H1 (cell line): ENCODE results near the gene TUBA4B. TPM values are rescaled to one million over a fixed set of nuclear protein-coding genes. Genes with fewer than 3 reads are reported as not detected.

Source experiments
- CTCF ChIA-PET: fragments of 300-600 bp; sonication (Branson Sonifier 250); formaldehyde crosslinking; loops from one replicate; lab custom pipeline; 2021; ENCODE audit not compliant: partially characterized antibody; lab: Charles Lee
- POLR2A ChIA-PET: fragments of 300-600 bp; sonication (Branson Sonifier 250); formaldehyde crosslinking; loops from one replicate; lab custom pipeline; 2021; ENCODE audit warnings: inconsistent platforms; ENCODE audit not compliant: partially characterized antibody; lab: Charles Lee
- DNase-seq, 2 experiments: peaks; one replicate each; pipeline versions ENCODE4 v3.0.0 to v3.0.0-alpha.2; 2010 to 2022; ENCODE audit warnings: low spot score in 2 of 2, low read depth in 1 of 2, mixed read lengths in 1 of 2
- FAIRE-seq: peaks from 2 replicates; lab custom pipeline; 2011; peaks lifted over from hg19 to GRCh38; lab: Jason Lieb, UNC
- H2AFZ ChIP-seq: 2 replicates; pipeline ENCODE4 v1.8.1; 2012; ENCODE audit warnings: low read length, inconsistent platforms
- H2AK5ac ChIP-seq: 2 replicates; pipeline ENCODE4 v1.6.1; 2013; ENCODE audit warnings: low read depth, low read length
- H2BK120ac ChIP-seq: replicated peaks from 2 replicates; pipeline ENCODE3; 2013; ENCODE audit warnings: low read depth, low read length, inconsistent platforms
- H2BK12ac ChIP-seq: 2 replicates; pipeline ENCODE4 v1.6.1; 2013; ENCODE audit warnings: low read depth, low read length
- H2BK15ac ChIP-seq: 2 replicates; pipeline ENCODE4 v1.6.1; 2013; ENCODE audit warnings: low read length
- H2BK20ac ChIP-seq: 2 replicates; pipeline ENCODE4 v1.6.1; 2013; ENCODE audit warnings: low read length
- H2BK5ac ChIP-seq: 2 replicates; pipeline ENCODE4 v1.6.1; 2013; ENCODE audit warnings: low read depth, low read length
- H3K14ac ChIP-seq: 2 replicates; pipeline ENCODE4 v1.6.1; 2013; ENCODE audit warnings: inconsistent platforms; ENCODE audit not compliant: insufficient read length
- H3K18ac ChIP-seq: 2 replicates; pipeline ENCODE4 v1.6.1; 2013; ENCODE audit warnings: low read length; ENCODE audit errors: extremely low read depth
- H3K23ac ChIP-seq: 2 replicates; pipeline ENCODE4 v1.6.1; 2013; ENCODE audit warnings: inconsistent platforms; ENCODE audit not compliant: insufficient read length
- H3K23me2 ChIP-seq: 2 replicates; pipeline ENCODE4 v1.6.1; 2013; ENCODE audit warnings: low read depth, low read length
- H3K27ac ChIP-seq: 2 replicates; pipeline ENCODE4 v1.6.1; 2011; ENCODE audit warnings: low read depth, low read length, inconsistent platforms
- H3K27me3 ChIP-seq, 4 experiments: replicated peaks in 1 of 4; 1 replicate in 1 of 4; 2 replicates in 3 of 4; pipeline versions ENCODE4 v1.6.1 to v1.8.1; 2011 to 2013; ENCODE audit warnings: low read length in 3 of 4, mild to moderate bottlenecking in 3 of 4, inconsistent platforms in 2 of 4, mixed read lengths in 2 of 4, moderate library complexity in 1 of 4; ENCODE audit not compliant: control insufficient read depth in 3 of 4, insufficient read depth in 3 of 4; ENCODE audit errors: extremely low read depth in 1 of 4
- H3K36me3 ChIP-seq, 4 experiments: 2 replicates each; pipeline versions ENCODE4 v1.6.1 to v1.8.1; 2011 to 2013; ENCODE audit warnings: mild to moderate bottlenecking in 4 of 4, low read length in 3 of 4, moderate library complexity in 2 of 4, control low read depth in 1 of 4, inconsistent platforms in 1 of 4; ENCODE audit not compliant: insufficient read depth in 4 of 4, control insufficient read depth in 2 of 4
- H3K4ac ChIP-seq: replicated peaks from 2 replicates; pipeline ENCODE3; 2013; ENCODE audit warnings: low read length, low read depth, mixed read lengths, inconsistent platforms; ENCODE audit not compliant: insufficient read length
- H3K4me1 ChIP-seq, 4 experiments: replicated peaks in 1 of 4; 1 replicate in 1 of 4; 2 replicates in 3 of 4; pipeline versions ENCODE4 v1.6.1 to v1.8.1; 2011 to 2013; ENCODE audit warnings: low read length in 3 of 4, inconsistent platforms in 2 of 4, mixed read lengths in 1 of 4; ENCODE audit not compliant: insufficient read depth in 4 of 4, control insufficient read depth in 3 of 4
- H3K4me2 ChIP-seq, 2 experiments: 2 replicates each; pipeline versions ENCODE4 v1.6.1 to v1.8.1; 2011 to 2013; ENCODE audit warnings: low read depth in 2 of 2, low read length in 2 of 2, control low read depth in 1 of 2, inconsistent platforms in 1 of 2, mild to moderate bottlenecking in 1 of 2; ENCODE audit not compliant: insufficient read depth in 1 of 2
- H3K4me3 ChIP-seq, 4 experiments: fragments of 200-600, 300-600 bp in 1 of 4; sonication (generic), shearing (Covaris generic), sonication (Bioruptor Twin) in 1 of 4; 2 replicates each; pipeline versions ENCODE4 v1.5.1 to v1.8.1; 2011 to 2016; ENCODE audit warnings: low read length in 4 of 4, low read depth in 3 of 4, control low read depth in 2 of 4, inconsistent platforms in 2 of 4, mild to moderate bottlenecking in 2 of 4, mixed read lengths in 1 of 4, moderate library complexity in 1 of 4; ENCODE audit not compliant: insufficient read depth in 2 of 4; ENCODE audit errors: extremely low read depth in 1 of 4
- H3K56ac ChIP-seq: replicated peaks from 2 replicates; pipeline ENCODE3; 2013; ENCODE audit warnings: low read depth, mild to moderate bottlenecking, mixed read lengths, low read length, inconsistent platforms; ENCODE audit not compliant: insufficient read length
- H3K79me1 ChIP-seq: 2 replicates; pipeline ENCODE4 v1.6.1; 2013; ENCODE audit warnings: low read depth, low read length, control low read depth
- H3K79me2 ChIP-seq, 2 experiments: 2 replicates each; pipeline versions ENCODE4 v1.6.1 to v1.8.1; 2012 to 2013; ENCODE audit warnings: low read length in 2 of 2, mild to moderate bottlenecking in 2 of 2, inconsistent platforms in 1 of 2; ENCODE audit not compliant: insufficient read depth in 2 of 2, control insufficient read depth in 1 of 2
- H3K9ac ChIP-seq, 4 experiments: replicated peaks in 1 of 4; 1 replicate in 1 of 4; 2 replicates in 3 of 4; pipeline versions ENCODE4 v1.6.1 to v1.8.1; 2011 to 2013; ENCODE audit warnings: low read depth in 3 of 4, low read length in 3 of 4, control low read depth in 2 of 4, mild to moderate bottlenecking in 2 of 4, moderate library complexity in 2 of 4, inconsistent platforms in 1 of 4; ENCODE audit errors: extremely low read depth in 1 of 4
- H3K9me3 ChIP-seq, 2 experiments: 2 replicates each; pipeline versions ENCODE4 v1.6.1 to v1.8.1; 2012 to 2013; ENCODE audit warnings: mild to moderate bottlenecking in 2 of 2, moderate library complexity in 2 of 2, control low read depth in 1 of 2, inconsistent platforms in 1 of 2, low read depth in 1 of 2, low read length in 1 of 2, mixed read lengths in 1 of 2; ENCODE audit not compliant: insufficient read depth in 2 of 2
- H4K20me1 ChIP-seq, 2 experiments: replicated peaks in 1 of 2; 2 replicates each; pipeline versions ENCODE3 to v1.8.1; 2011 to 2013; ENCODE audit warnings: inconsistent platforms in 2 of 2, low read length in 2 of 2, mild to moderate bottlenecking in 1 of 2; ENCODE audit not compliant: insufficient read depth in 2 of 2, control insufficient read depth in 1 of 2
- H4K5ac ChIP-seq: 2 replicates; pipeline ENCODE4 v1.6.1; 2013; ENCODE audit warnings: low read length, low read depth, mixed read lengths, inconsistent platforms; ENCODE audit not compliant: insufficient read length
- H4K8ac ChIP-seq: 2 replicates; pipeline ENCODE4 v1.8.0; 2013; ENCODE audit warnings: mild to moderate bottlenecking, moderate library complexity, low read length, inconsistent platforms; ENCODE audit not compliant: insufficient read depth; ENCODE audit errors: extremely low read depth
- H4K91ac ChIP-seq: replicated peaks from 2 replicates; pipeline ENCODE3; 2013; ENCODE audit warnings: low read length, mixed read lengths, inconsistent platforms; ENCODE audit not compliant: insufficient read length
- BRCA1 ChIP-seq: IDR thresholded peaks from 2 replicates; pipeline ENCODE4 v1.6.1; 2012; ENCODE audit warnings: low read depth, low read length, improper control_type of control experiment
- RAD21 ChIP-seq, 2 experiments: IDR thresholded peaks in 1 of 2; conservative IDR thresholded peaks in 1 of 2; 2 replicates each; pipeline ENCODE4 v1.6.1; 2011; ENCODE audit warnings: low read depth in 2 of 2, low read length in 2 of 2, improper control_type of control experiment in 1 of 2, inconsistent platforms in 1 of 2, mild to moderate bottlenecking in 1 of 2, moderate library complexity in 1 of 2
- RFX5 ChIP-seq: IDR thresholded peaks from 2 replicates; pipeline ENCODE4 v1.6.1; 2011; ENCODE audit warnings: low read depth, low read length, improper control_type of control experiment, borderline replicate concordance
- SP1 ChIP-seq: IDR thresholded peaks from 2 replicates; pipeline ENCODE4 v1.6.1; 2011; ENCODE audit warnings: low read depth, low read length
- SRF ChIP-seq: IDR thresholded peaks from 2 replicates; pipeline ENCODE4 v1.6.1; 2011; ENCODE audit warnings: mild to moderate bottlenecking, low read depth, low read length, moderate library complexity
- TAF1 ChIP-seq: IDR thresholded peaks from 2 replicates; pipeline ENCODE4 v1.6.1; 2011; ENCODE audit warnings: mild to moderate bottlenecking, low read depth, low read length
- USF2 ChIP-seq: IDR thresholded peaks from 2 replicates; pipeline ENCODE4 v1.6.1; 2011; ENCODE audit warnings: low read length, improper control_type of control experiment
- WGBS, 2 experiments: shearing (Covaris generic) in 1 of 2; methylation state at CpG; one replicate each; pipeline versions ENCODE4 v1.1.6 to v1.1.7; 2013 to 2015; ENCODE audit warnings: low lambda C conversion rate in 2 of 2, mixed read lengths in 2 of 2, inconsistent platforms in 1 of 2, low coverage in 1 of 2, missing lambda C conversion rate in 1 of 2; ENCODE audit not compliant: insufficient replicate concordance in 2 of 2, insufficient coverage in 1 of 2, insufficient read length in 1 of 2; ENCODE audit errors: extremely low coverage in 1 of 2, missing lambda C conversion rate in 1 of 2; 5-methylcytosine and 5-hydroxymethylcytosine counted together
- polyA plus RNA-seq, 7 experiments: library from polyadenylated mRNA; depleted of rRNA in 3 of 7; stranded (reverse) in 5 of 7; unstranded in 2 of 7; fragments of >200 nt in 5 of 7; fragments of 200-250 nt in 2 of 7; gene quantifications; 1 replicate in 5 of 7; 2 replicates in 1 of 7; 4 replicates in 1 of 7; pipeline versions ENCODE4 v1.2.1 to v1.2.3, GENCODE V29; 2011 to 2013; ENCODE audit warnings: missing spikeins in 2 of 7, mixed read lengths in 2 of 7
- total RNA-seq: library from RNA; stranded (reverse); fragmentation: NEBNext Ultra II Directional; extraction: Animal tissue kit (Norgen Biotek cat#: 25700); gene quantifications from 2 replicates; pipeline ENCODE4 v1.2.1, GENCODE V29; 2021

The TUBA4B gene
- total and polyA plus RNA-seq, 2 of the 8 experiments (the other 6 are each of a cell fraction or from before 2014, with no cell fraction given) = 0.08 to 0.24 TPM

GRCh38 chr2:219292616-219293015 is 39.6 kb downstream of the TUBA4B start:
- FAIRE-seq = no peak
- peaks cover 0 to 4% (median 0%) of the 10 kb centered on the region in 4 experiments; a peak in 2 of 7 replicates for H3K4me1 ChIP-seq
- TF ChIP-seq USF2 = no peak
- no peak for TF ChIP-seq RFX5
- no peak for TF ChIP-seq RAD21 (IDR thresholded peaks at IDR 0.05 in 1 of 2, conservative IDR thresholded peaks at IDR 0.05 in 1 of 2; ENCODE audit: low read depth in 2 of 2, low read length in 2 of 2)
- TF ChIP-seq SRF = no peak
- TF ChIP-seq BRCA1 = no peak
- TF ChIP-seq SP1 = no peak
- TF ChIP-seq TAF1 = no peak

More at GRCh38 chr2:219292616-219293015, 39.6 kb downstream of the TUBA4B start:
- no peak overlapping the region for H3K14ac ChIP-seq
- no peak overlapping the region for H2BK15ac ChIP-seq
- H2AFZ ChIP-seq = no peak overlapping the region
- no peak overlapping the region for H3K4ac ChIP-seq
- WGBS, 2 experiments = 91% methylated on average over 9 of the region's 9 CpGs; no CpG with 5 or more reads in 1 of the 2 experiments
- H3K18ac ChIP-seq = no peak overlapping the region
- H2BK5ac ChIP-seq = no peak overlapping the region
- H2BK120ac ChIP-seq = no peak overlapping the region
- H3K9ac ChIP-seq = no peak overlapping the region
- H4K91ac ChIP-seq = no peak overlapping the region
- H3K23ac ChIP-seq = no peak overlapping the region
- peaks cover 0 to 23% (median 13%) of the 10 kb centered on the region in 4 experiments; a peak in 6 of 7 replicates for H3K27me3 ChIP-seq
- no peak overlapping the region for H4K8ac ChIP-seq
- H2AK5ac ChIP-seq = no peak overlapping the region
- ChIA-PET CTCF (interaction anchor here (1.0 to 11.7 kb wide), 13 partner anchors 11 to 313 kb away, joined by 3 to 220 read pairs (median 4); partner anchors contain the start of genes DNAJB2, PTPRN and TUBA4B), POLR2A (interaction anchor here (0.7 to 4.3 kb wide), 4 partner anchors 9 to 47 kb away, joined by 3 to 33 read pairs (median 4); partner anchors contain the start of genes DNAJB2, GLB1L and STK16)
- DNase-seq = no peak
- H3K23me2 ChIP-seq = peaks cover 4% of the 10 kb centered on the region; the same call in 1 of the 2 replicates
- no peak overlapping the region for H2BK20ac ChIP-seq
- H3K4me3 ChIP-seq = no peak overlapping the region
- 0 out of 4 replicates have a peak, but pooled peaks cover 0 to 5% of the 10 kb centered on the region in 2 experiments for H3K9me3 ChIP-seq
- no peak overlapping the region for H4K5ac ChIP-seq
- H2BK12ac ChIP-seq = no peak overlapping the region
- no peak overlapping the region for H3K4me2 ChIP-seq
- H3K27ac ChIP-seq = no peak overlapping the region
- peaks cover 0 to 2% of the 10 kb centered on the region in 2 experiments for H4K20me1 ChIP-seq
- H3K79me2 ChIP-seq = no peaks in the 10 kb centered on the region
- H3K79me1 ChIP-seq = no peaks in the 10 kb centered on the region; the same call in 1 of the 2 replicates
- H3K56ac ChIP-seq = no peak overlapping the region
- H3K36me3 ChIP-seq = no peaks in the 10 kb centered on the region
